Neural cell (in vitro differentiated cells): Measurements from ENCODE around the gene MPDU1. TPM values are rescaled to one million over a fixed set of nuclear protein-coding genes. Genes with fewer than 3 reads are reported as not detected.

Experiments
- H2AFZ ChIP-seq: fragments of 200-600, 300-800 bp; sonication (generic), shearing (Covaris generic); 2 replicates; pipeline ENCODE4 v1.6.0; 2014; ENCODE audit warnings: low read depth, mild to moderate bottlenecking, antibody characterized with exemption, low read length, moderate library complexity
- H3F3A ChIP-seq: fragments of 200-600 bp; shearing (Covaris generic); 2 replicates; pipeline ENCODE4 v1.6.1; 2016; ENCODE audit warnings: mild to moderate bottlenecking, moderate library complexity, mixed read lengths, antibody characterized with exemption, low read length; ENCODE audit not compliant: insufficient read depth, poor library complexity, severe bottlenecking
- H3K27ac ChIP-seq: fragments of 200-600, 300-800 bp; sonication (generic), shearing (Covaris generic); 2 replicates; pipeline ENCODE4 v1.5.1; 2014; ENCODE audit warnings: mild to moderate bottlenecking, low read length, moderate library complexity
- H3K27me3 ChIP-seq: fragments of 300-800, 200-600 bp; sonication (generic), shearing (Covaris generic); 2 replicates; pipeline ENCODE4 v1.6.0; 2014; ENCODE audit warnings: mild to moderate bottlenecking, low read depth, low read length, moderate library complexity; ENCODE audit not compliant: insufficient read depth
- H3K36me3 ChIP-seq: fragments of 300-800, 200-600 bp; sonication (generic), shearing (Covaris generic); 2 replicates; pipeline ENCODE4 v1.5.1; 2014; ENCODE audit warnings: mild to moderate bottlenecking, antibody characterized with exemption, low read length, moderate library complexity; ENCODE audit not compliant: insufficient read depth
- H3K4me2 ChIP-seq: fragments of 300-800, 200-600 bp; sonication (generic), shearing (Covaris generic); 2 replicates; pipeline ENCODE4 v1.6.0; 2014; ENCODE audit warnings: mild to moderate bottlenecking, low read length
- H3K4me3 ChIP-seq: fragments of 300-800, 200-600 bp; sonication (generic), shearing (Covaris generic); 2 replicates; pipeline ENCODE4 v1.5.1; 2014; ENCODE audit warnings: mild to moderate bottlenecking, low read length, moderate library complexity
- H3K79me2 ChIP-seq: fragments of 200-600 bp; shearing (Covaris generic); replicated peaks from 2 replicates; pipeline ENCODE4 v1.6.0; 2014; ENCODE audit warnings: mild to moderate bottlenecking, low read length, moderate library complexity; ENCODE audit not compliant: insufficient read depth
- H3K9ac ChIP-seq: fragments of 300-800, 200-600 bp; sonication (generic), shearing (Covaris generic); 2 replicates; pipeline ENCODE4 v1.6.1; 2016; ENCODE audit warnings: mild to moderate bottlenecking, low read length, mixed read lengths
- H3K9me2 ChIP-seq: fragments of 200-600 bp; shearing (Covaris generic); 2 replicates; pipeline ENCODE4 v1.6.1; 2016; ENCODE audit warnings: mild to moderate bottlenecking, low read length, mixed read lengths; ENCODE audit not compliant: insufficient read depth
- H3K9me3 ChIP-seq: fragments of 200-600, 300-800 bp; sonication (generic), shearing (Covaris generic); 2 replicates; pipeline ENCODE4 v1.6.1; 2016; ENCODE audit warnings: mild to moderate bottlenecking, mixed run types, low read length, moderate library complexity, mixed read lengths
- H4K20me1 ChIP-seq: fragments of 200-600 bp; shearing (Covaris generic); 2 replicates; pipeline ENCODE4 v1.6.1; 2016; ENCODE audit warnings: mild to moderate bottlenecking, mixed run types; ENCODE audit not compliant: insufficient read depth
- EP300 ChIP-seq: fragments of 450-650 bp; conservative IDR thresholded peaks from 2 replicates; pipeline ENCODE4 v1.6.1; 2014; ENCODE audit warnings: antibody characterized with exemption, mild to moderate bottlenecking, moderate library complexity; ENCODE audit not compliant: poor library complexity, severe bottlenecking
- EZH2 ChIP-seq: fragments of 200-600, 300-800 bp; shearing (Covaris generic), sonication (generic); IDR thresholded peaks from 2 replicates; pipeline ENCODE4 v1.6.1; 2014; ENCODE audit warnings: antibody characterized with exemption, low read length, borderline replicate concordance, mild to moderate bottlenecking; ENCODE audit not compliant: insufficient read depth, poor library complexity, severe bottlenecking
- MXI1 ChIP-seq: fragments of 450-650 bp; conservative IDR thresholded peaks from 2 replicates; pipeline ENCODE4 v1.6.1; 2014; ENCODE audit warnings: antibody characterized with exemption, mild to moderate bottlenecking; ENCODE audit not compliant: poor library complexity, severe bottlenecking
- POLR2AphosphoS5 ChIP-seq: IDR thresholded peaks from 2 replicates; pipeline ENCODE4 v1.6.1; 2012
- RAD21 ChIP-seq: fragments of 450-650 bp; conservative IDR thresholded peaks from 2 replicates; pipeline ENCODE4 v1.6.1; 2014; ENCODE audit warnings: antibody characterized with exemption, mild to moderate bottlenecking, moderate library complexity
- SMC3 ChIP-seq: fragments of 450-650 bp; conservative IDR thresholded peaks from 2 replicates; pipeline ENCODE4 v1.6.1; 2014; ENCODE audit warnings: antibody characterized with exemption, mild to moderate bottlenecking, moderate library complexity; ENCODE audit not compliant: poor library complexity
- TAF1 ChIP-seq: IDR thresholded peaks from 2 replicates; pipeline ENCODE4 v1.6.1; 2012; ENCODE audit warnings: low read depth
- polyA plus RNA-seq: library from polyadenylated mRNA; depleted of rRNA; stranded (reverse); fragments of >200 nt; gene quantifications from 2 replicates; pipeline ENCODE4 v1.2.3, GENCODE V29; 2014
- TF ChIP-seq, protein P1 (sequence below): IDR thresholded peaks from 2 replicates; pipeline ENCODE4 v1.6.1; 2012; ENCODE audit warnings: borderline replicate concordance
- TF ChIP-seq, protein P2 (sequence below): fragments of 450-650 bp; IDR thresholded peaks from 2 replicates; pipeline ENCODE4 v1.5.1; 2014; ENCODE audit warnings: antibody characterized with exemption, mild to moderate bottlenecking, moderate library complexity; ENCODE audit not compliant: poor library complexity, severe bottlenecking

Gene MPDU1
- polyA plus RNA-seq, 1 donor from 2014 or later, result 110 TPM

GRCh38 chr17:7573324-7574080 is 10.2 kb upstream of the MPDU1 start:
- Histone ChIP-seq H3F3A (no peaks in the 10 kb centered on the region), H3K27ac (peak overlapping the region; percentile 97), H3K79me2 (peaks cover 35% of the 10 kb centered on the region), H3K9me3 (no peaks in the 10 kb centered on the region), H4K20me1 (peaks cover 30% of the 10 kb centered on the region), H3K9me2 (no peaks in the 10 kb centered on the region), H3K9ac (peak overlapping the region; percentile 100), H2AFZ (peak overlapping the region; percentile 8), H3K27me3 (no peaks in the 10 kb centered on the region), H3K36me3 (peaks cover 14% of the 10 kb centered on the region), H3K4me3 (peak overlapping the region; percentile 100), H3K4me2 (peak overlapping the region; percentile 94)
- peak; percentile 96 for TF ChIP-seq MXI1
- TF ChIP-seq POLR2AphosphoS5, result peak; percentile 89
- TF ChIP-seq, protein P1, sequence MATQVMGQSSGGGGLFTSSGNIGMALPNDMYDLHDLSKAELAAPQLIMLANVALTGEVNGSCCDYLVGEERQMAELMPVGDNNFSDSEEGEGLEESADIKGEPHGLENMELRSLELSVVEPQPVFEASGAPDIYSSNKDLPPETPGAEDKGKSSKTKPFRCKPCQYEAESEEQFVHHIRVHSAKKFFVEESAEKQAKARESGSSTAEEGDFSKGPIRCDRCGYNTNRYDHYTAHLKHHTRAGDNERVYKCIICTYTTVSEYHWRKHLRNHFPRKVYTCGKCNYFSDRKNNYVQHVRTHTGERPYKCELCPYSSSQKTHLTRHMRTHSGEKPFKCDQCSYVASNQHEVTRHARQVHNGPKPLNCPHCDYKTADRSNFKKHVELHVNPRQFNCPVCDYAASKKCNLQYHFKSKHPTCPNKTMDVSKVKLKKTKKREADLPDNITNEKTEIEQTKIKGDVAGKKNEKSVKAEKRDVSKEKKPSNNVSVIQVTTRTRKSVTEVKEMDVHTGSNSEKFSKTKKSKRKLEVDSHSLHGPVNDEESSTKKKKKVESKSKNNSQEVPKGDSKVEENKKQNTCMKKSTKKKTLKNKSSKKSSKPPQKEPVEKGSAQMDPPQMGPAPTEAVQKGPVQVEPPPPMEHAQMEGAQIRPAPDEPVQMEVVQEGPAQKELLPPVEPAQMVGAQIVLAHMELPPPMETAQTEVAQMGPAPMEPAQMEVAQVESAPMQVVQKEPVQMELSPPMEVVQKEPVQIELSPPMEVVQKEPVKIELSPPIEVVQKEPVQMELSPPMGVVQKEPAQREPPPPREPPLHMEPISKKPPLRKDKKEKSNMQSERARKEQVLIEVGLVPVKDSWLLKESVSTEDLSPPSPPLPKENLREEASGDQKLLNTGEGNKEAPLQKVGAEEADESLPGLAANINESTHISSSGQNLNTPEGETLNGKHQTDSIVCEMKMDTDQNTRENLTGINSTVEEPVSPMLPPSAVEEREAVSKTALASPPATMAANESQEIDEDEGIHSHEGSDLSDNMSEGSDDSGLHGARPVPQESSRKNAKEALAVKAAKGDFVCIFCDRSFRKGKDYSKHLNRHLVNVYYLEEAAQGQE, result no peak

DNA sequence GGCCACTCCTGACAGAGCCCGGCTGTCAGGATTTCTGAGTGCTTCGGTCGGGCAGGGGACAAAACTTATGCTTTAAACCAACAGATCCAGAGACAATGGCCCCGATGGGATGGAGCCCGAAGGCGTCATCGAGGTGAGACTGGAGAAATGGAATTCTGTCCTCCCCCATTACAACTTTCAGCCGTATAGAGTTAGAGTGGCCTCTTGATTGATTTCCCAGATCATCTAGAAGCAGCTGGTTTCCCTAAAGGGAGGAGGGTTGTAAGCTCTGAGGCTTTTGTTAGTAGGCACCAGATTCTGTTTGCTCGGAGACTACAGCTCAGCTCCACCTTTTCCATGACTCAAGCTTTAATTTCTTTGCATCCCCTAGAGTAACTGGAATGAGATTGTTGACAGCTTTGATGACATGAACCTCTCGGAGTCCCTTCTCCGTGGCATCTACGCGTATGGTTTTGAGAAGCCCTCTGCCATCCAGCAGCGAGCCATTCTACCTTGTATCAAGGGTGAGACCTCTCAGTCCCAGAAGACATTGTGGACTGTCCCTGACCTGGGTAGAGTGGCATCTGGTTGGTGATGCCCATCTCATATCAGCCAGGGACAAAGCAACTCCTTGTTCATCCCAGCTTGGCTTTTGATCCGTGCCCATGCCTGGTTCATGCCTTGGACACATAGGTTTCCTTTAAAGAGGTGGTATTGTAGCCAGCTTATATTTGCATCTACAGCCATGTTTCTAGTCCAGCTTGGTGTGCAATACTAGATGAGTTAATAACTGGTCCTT is 9.3 kb upstream of the MPDU1 start:
- H3K27ac ChIP-seq, result peak overlapping the region; percentile 97
- H3K4me3 ChIP-seq, result peak overlapping the region; percentile 100
- peak overlapping the region; percentile 100 for H3K9ac ChIP-seq
- no peaks in the 10 kb centered on the region for H3K9me2 ChIP-seq
- no peaks in the 10 kb centered on the region for H3K9me3 ChIP-seq
- H4K20me1 ChIP-seq, result peaks cover 30% of the 10 kb centered on the region
- H2AFZ ChIP-seq, result no peak overlapping the region
- TF ChIP-seq POLR2AphosphoS5 (no peak), EZH2 (no peak), SMC3 (no peak), RAD21 (no peak), EP300 (no peak), MXI1 (no peak), TAF1 (no peak)
- TF ChIP-seq, protein P1, result no peak
- TF ChIP-seq, protein P2, sequence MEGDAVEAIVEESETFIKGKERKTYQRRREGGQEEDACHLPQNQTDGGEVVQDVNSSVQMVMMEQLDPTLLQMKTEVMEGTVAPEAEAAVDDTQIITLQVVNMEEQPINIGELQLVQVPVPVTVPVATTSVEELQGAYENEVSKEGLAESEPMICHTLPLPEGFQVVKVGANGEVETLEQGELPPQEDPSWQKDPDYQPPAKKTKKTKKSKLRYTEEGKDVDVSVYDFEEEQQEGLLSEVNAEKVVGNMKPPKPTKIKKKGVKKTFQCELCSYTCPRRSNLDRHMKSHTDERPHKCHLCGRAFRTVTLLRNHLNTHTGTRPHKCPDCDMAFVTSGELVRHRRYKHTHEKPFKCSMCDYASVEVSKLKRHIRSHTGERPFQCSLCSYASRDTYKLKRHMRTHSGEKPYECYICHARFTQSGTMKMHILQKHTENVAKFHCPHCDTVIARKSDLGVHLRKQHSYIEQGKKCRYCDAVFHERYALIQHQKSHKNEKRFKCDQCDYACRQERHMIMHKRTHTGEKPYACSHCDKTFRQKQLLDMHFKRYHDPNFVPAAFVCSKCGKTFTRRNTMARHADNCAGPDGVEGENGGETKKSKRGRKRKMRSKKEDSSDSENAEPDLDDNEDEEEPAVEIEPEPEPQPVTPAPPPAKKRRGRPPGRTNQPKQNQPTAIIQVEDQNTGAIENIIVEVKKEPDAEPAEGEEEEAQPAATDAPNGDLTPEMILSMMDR, result no peak
- peaks cover 14% of the 10 kb centered on the region for H3K36me3 ChIP-seq
- H3K79me2 ChIP-seq, result peaks cover 35% of the 10 kb centered on the region
- H3F3A ChIP-seq, result no peaks in the 10 kb centered on the region
- no peaks in the 10 kb centered on the region for H3K27me3 ChIP-seq
- peak overlapping the region; percentile 94 for H3K4me2 ChIP-seq
